PC-3 (cell line): Measurements from ENCODE around the gene STAT4.

Experiments
- CTCF ChIP-seq: fragments of 300-600 bp; sonication (generic); conservative IDR thresholded peaks from 2 replicates; pipeline ENCODE4 v1.5.1; 2017; ENCODE audit warnings: antibody characterized with exemption, low read depth, mild to moderate bottlenecking, low read length
- EZH2 ChIP-seq: fragments of 300-600 bp; sonication (generic); IDR thresholded peaks from one replicate; pipeline ENCODE4 v1.6.1; 2017; ENCODE audit warnings: antibody characterized with exemption, mild to moderate bottlenecking, low read length; ENCODE audit not compliant: unreplicated experiment

- no peak for TF ChIP-seq CTCF
- TF ChIP-seq EZH2: no peak
Observed at GRCh38 chr2:191144217-191144616, 6.6 kb downstream of the STAT4 start.
